CD4-positive, alpha-beta T cell treated with Interleukin-21 for 1 hour (primary cell): ENCODE data around the gene ATP2A3.
"Not testable (repeated sequence)": the region's sequence is repeated elsewhere in the genome, so short reads cannot be mapped to it uniquely, and the experiment has no call there.

ENCODE experiments used
- DNase-seq: peaks from one replicate; pipeline ENCODE4 v3.0.0-alpha.2; 2020

Gene ATP2A3

GRCh38 chr17:3964203-3965117 lies at the start of gene ATP2A3:
Gene ATP2A3, minus strand, starts transcription at chr17:3964437. Its CDS starts 146 bp downstream, at chr17:3964291.
- DNase-seq = peak; percentile 71

- DNase-seq = no peak
Measured at GRCh38 chr17:4010754-4011153, 46.5 kb upstream of the ATP2A3 start.

GRCh38 chr17:4009186-4009785 lies 45.0 kb upstream of the ATP2A3 start:
- no peak for DNase-seq

GRCh38 chr17:4008441-4009185 lies 44.4 kb upstream of the ATP2A3 start:
- DNase-seq = no peak

- no peak for DNase-seq
Measured at GRCh38 chr17:4008082-4008435, 43.8 kb upstream of the ATP2A3 start.

- DNase-seq = no peak
Measured at GRCh38 chr17:4007346-4008081, 43.3 kb upstream of the ATP2A3 start.

- no peak for DNase-seq
Measured at GRCh38 chr17:4006745-4007211, 42.5 kb upstream of the ATP2A3 start.

GRCh38 chr17:4006165-4006589 lies 41.9 kb upstream of the ATP2A3 start:
- no peak for DNase-seq

- DNase-seq = no peak
Measured at GRCh38 chr17:4005296-4006164, 41.3 kb upstream of the ATP2A3 start.

- peak; percentile 55 for DNase-seq
Measured at GRCh38 chr17:4004517-4005295, 40.5 kb upstream of the ATP2A3 start.

GRCh38 chr17:4003501-4004421 lies 39.5 kb upstream of the ATP2A3 start:
- no peak for DNase-seq

GRCh38 chr17:4003131-4003500 lies 38.9 kb upstream of the ATP2A3 start:
- DNase-seq = no peak

GRCh38 chr17:4001048-4001590 lies 36.9 kb upstream of the ATP2A3 start:
- no peak for DNase-seq

- no peak for DNase-seq
Measured at GRCh38 chr17:3998436-3998835, 34.2 kb upstream of the ATP2A3 start.

- DNase-seq = no peak
Measured at GRCh38 chr17:3995067-3995466, 30.8 kb upstream of the ATP2A3 start.

- no peak for DNase-seq
Measured at GRCh38 chr17:3994221-3994576, 30.0 kb upstream of the ATP2A3 start.

GRCh38 chr17:3993493-3994220 lies 29.4 kb upstream of the ATP2A3 start:
- DNase-seq = no peak

GRCh38 chr17:3992370-3992769 lies 28.1 kb upstream of the ATP2A3 start:
- no peak for DNase-seq

- not testable (repeated sequence) for DNase-seq
Measured at GRCh38 chr17:3991699-3992098, 27.5 kb upstream of the ATP2A3 start.
